K562 (cell line): ENCODE results near the gene NSMCE1. TPM values are rescaled to one million over a fixed set of nuclear protein-coding genes. Genes with fewer than 3 reads are reported as not detected.
A peak's percentile ranks its signal among the peaks of the same experiment; 100 is the strongest.

Source experiments
- FOSL1 ChIP-seq: fragments of 200-800 bp; sonication (Bioruptor generic); conservative IDR thresholded peaks from 2 replicates; pipeline ENCODE4 v1.6.1; 2016; ENCODE audit warnings: missing genetic modification characterization, missing compliant biosample characterization
- FOXA3 ChIP-seq, 2 experiments: fragments of 450-650 bp in 1 of 2; sonication (generic) in 1 of 2; formaldehyde crosslinking; IDR thresholded peaks in 1 of 2; conservative IDR thresholded peaks in 1 of 2; 2 replicates each; pipeline versions ENCODE4 v1.4.0 to v1.8.0; 2020 to 2022; ENCODE audit warnings: mild to moderate bottlenecking in 2 of 2, missing genetic modification reagents in 1 of 2
- GATA2 ChIP-seq: sonication (generic); formaldehyde crosslinking; IDR thresholded peaks from 2 replicates; pipeline ENCODE4 v1.4.0; 2020; ENCODE audit warnings: mild to moderate bottlenecking, missing genetic modification reagents
- HNRNPL ChIP-seq: fragments of 200-400 bp; formaldehyde crosslinking; IDR thresholded peaks from 2 replicates; pipeline ENCODE4 v1.6.1; 2017; ENCODE audit warnings: low read depth, mild to moderate bottlenecking, low read length
- MED1 ChIP-seq: sonication (generic); formaldehyde crosslinking; IDR thresholded peaks from 2 replicates; pipeline ENCODE4 v1.8.1; 2023; ENCODE audit warnings: missing genetic modification reagents, borderline replicate concordance
- PATZ1 ChIP-seq: fragments of 250-450 bp; sonication (Bioruptor Pico); IDR thresholded peaks from 2 replicates; pipeline ENCODE4 v1.5.0; 2020; ENCODE audit warnings: mild to moderate bottlenecking, borderline replicate concordance
- PTTG1 ChIP-seq: fragments of 450-650 bp; IDR thresholded peaks from 2 replicates; pipeline ENCODE4 v1.6.1; 2016; ENCODE audit warnings: low read depth, mild to moderate bottlenecking, missing genetic modification characterization, missing compliant biosample characterization
- RNF2 ChIP-seq: sonication (generic); IDR thresholded peaks from 2 replicates; pipeline ENCODE4 v1.6.1; 2016
- SAP30 ChIP-seq: fragments of 200-600 bp; sonication (generic); IDR thresholded peaks from 2 replicates; pipeline ENCODE4 v1.6.1; 2012; ENCODE audit warnings: borderline replicate concordance, low read depth, mild to moderate bottlenecking, moderate library complexity, low read length, control low read depth, inconsistent platforms; ENCODE audit not compliant: insufficient read depth, poor library complexity, severe bottlenecking
- SMARCB1 ChIP-seq: IDR thresholded peaks from 2 replicates; pipeline ENCODE4 v1.6.1; 2011; ENCODE audit warnings: improper control_type of control experiment, low read depth; ENCODE audit not compliant: insufficient read length
- YY1 ChIP-seq, 3 experiments: IDR thresholded peaks; 2 replicates each; pipeline ENCODE4 v1.6.1; 2011; ENCODE audit warnings: low read length in 2 of 3, mild to moderate bottlenecking in 2 of 3, moderate library complexity in 2 of 3, borderline replicate concordance in 1 of 3, control low read depth in 1 of 3, low read depth in 1 of 3; ENCODE audit not compliant: insufficient read depth in 3 of 3, insufficient replicate concordance in 2 of 3, control insufficient read depth in 1 of 3, insufficient read length in 1 of 3; ENCODE audit errors: extremely low read depth in 1 of 3
- ZFX ChIP-seq: sonication (generic); formaldehyde crosslinking; IDR thresholded peaks from 2 replicates; pipeline ENCODE4 v1.8.0; 2022; ENCODE audit warnings: mild to moderate bottlenecking, missing genetic modification reagents, moderate library complexity
- ZKSCAN1 ChIP-seq: fragments of 150-350 bp; IDR thresholded peaks from 2 replicates; pipeline ENCODE4 v1.6.1; 2016; ENCODE audit warnings: low read depth, low read length
- ZNF318 ChIP-seq, 2 experiments: fragments of 450-650 bp; IDR thresholded peaks; 2 replicates each; pipeline ENCODE4 v1.6.1; 2016; ENCODE audit warnings: mild to moderate bottlenecking in 2 of 2, borderline replicate concordance in 1 of 2, low read depth in 1 of 2, moderate library complexity in 1 of 2
- polyA plus RNA-seq, 8 experiments: library from polyadenylated mRNA; depleted of rRNA in 4 of 8; stranded (reverse) in 5 of 8; unstranded in 3 of 8; fragments of >200 nt; fragmentation: Nextera tagmentation in 2 of 8; fragmentation: Illumina TruSeq in 1 of 8; extraction: Ambion mirVana in 2 of 8; extraction: Trizol in 1 of 8; gene quantifications; 2 replicates each; pipeline versions ENCODE4 v1.2.1 to v1.2.3, GENCODE V29; 2011 to 2014; ENCODE audit warnings: inconsistent platforms in 1 of 8, missing spikeins in 1 of 8
- total RNA-seq, 7 experiments: library from RNA; depleted of rRNA in 6 of 7; stranded (reverse); fragments of >200 nt in 6 of 7; fragmentation: Illumina TruSeq in 2 of 7; extraction: Trizol in 2 of 7; gene quantifications; 2 replicates each; pipeline versions ENCODE4 v1.2.1 to v1.2.3, GENCODE V29; 2011 to 2021; ENCODE audit warnings: low replicate concordance in 1 of 7

Gene NSMCE1
- total and polyA plus RNA-seq, 9 of the 15 experiments (the other 6 are each of a cell fraction or from before 2014, with no cell fraction given), result 52.1 to 163 (median 61.5) TPM

DNA sequence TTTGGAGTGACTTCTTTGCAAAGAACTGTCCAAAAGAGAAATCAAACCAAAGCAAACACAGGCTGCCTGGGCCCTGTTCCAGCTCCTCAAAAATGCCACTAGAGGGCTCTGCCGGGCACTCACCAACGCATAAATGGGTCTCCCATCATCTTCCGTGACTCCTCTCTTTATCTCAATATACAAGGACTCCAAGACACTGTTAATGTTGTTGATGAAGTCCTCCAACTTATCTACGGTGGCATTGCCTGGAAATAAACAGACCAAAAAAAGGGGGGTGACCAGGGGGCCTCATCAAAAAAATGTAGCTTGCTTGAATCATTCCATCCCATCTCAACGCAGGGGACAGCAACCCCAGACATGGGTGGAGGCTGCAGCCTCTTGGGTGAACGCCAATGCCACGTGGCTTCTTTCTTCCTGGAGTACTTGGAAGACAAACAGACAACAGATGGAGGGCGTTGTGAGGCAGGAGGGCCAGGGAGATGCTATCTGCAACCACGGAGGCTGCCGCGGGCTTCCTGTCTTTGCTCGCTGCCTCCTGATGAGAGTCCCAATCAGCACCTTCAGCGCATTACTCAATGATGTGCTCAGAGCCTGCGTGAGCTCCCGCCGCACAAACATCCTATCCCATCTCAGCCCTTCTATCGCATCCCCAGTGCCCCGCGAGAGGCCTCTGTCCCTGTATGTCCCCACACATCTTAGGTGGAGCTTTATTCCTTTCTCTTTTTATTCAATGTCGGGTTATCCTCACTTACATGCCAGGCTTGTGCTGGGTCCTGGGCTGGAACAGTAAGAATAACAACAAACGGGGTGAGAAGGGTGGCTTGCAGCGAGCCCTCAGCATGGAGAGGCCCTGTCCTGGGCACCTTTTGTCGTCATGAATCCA is 33.3 kb downstream of the NSMCE1 start (continued):
- TF ChIP-seq ZNF318 (IDR thresholded peaks at IDR 0.05; ENCODE audit: borderline replicate concordance in 1 of 2, low read depth in 1 of 2) (peak in 1 of 2 experiments; percentile 69; a peak in 2 of 4 replicates), SAP30 (peak; percentile 11), SMARCB1 (no peak), ZFX (CRISPR knock-in tag) (peak; percentile 55), HNRNPL (no peak), PTTG1 (tag) (peak; percentile 25; the same call in 1 of the 2 replicates), YY1 (IDR thresholded peaks at IDR 0.05; ENCODE audit: borderline replicate concordance in 1 of 3, control insufficient read depth in 1 of 3, extremely low read depth in 1 of 3, insufficient read depth in 3 of 3, insufficient read length in 1 of 3, insufficient replicate concordance in 2 of 3, low read depth in 1 of 3, low read length in 2 of 3) (peak in 1 of 3 experiments; percentile 40), FOSL1 (peak; percentile 73), FOXA3 (CRISPR knock-in tag; conservative IDR thresholded peaks at IDR 0.05 in 1 of 2, IDR thresholded peaks at IDR 0.05 in 1 of 2) (peak in 1 of 2 experiments; percentile 34; a peak in 3 of 4 replicates), MED1 (no peak), PATZ1 (CRISPR knock-in tag) (no peak), GATA2 (CRISPR knock-in tag) (peak; percentile 95), RNF2 (peak; percentile 88; the same call in 1 of the 2 replicates), ZKSCAN1 (0 out of 2 replicates have a peak, but pooled peaks have one; percentile 51)
